Endothelial cell of umbilical vein (primary cell): Measurements from ENCODE around the gene SGK1.

Experiments
- EZH2 ChIP-seq: IDR thresholded peaks from 2 replicates; pipeline ENCODE4 v1.6.1; 2012; ENCODE audit warnings: borderline replicate concordance, low read depth, mild to moderate bottlenecking, moderate library complexity, low read length, inconsistent platforms; ENCODE audit not compliant: severe bottlenecking
- GATA2 ChIP-seq: IDR thresholded peaks from 2 replicates; pipeline ENCODE4 v1.7.0; 2011; ENCODE audit warnings: low read depth, mild to moderate bottlenecking, moderate library complexity, mixed read lengths, low read length; ENCODE audit not compliant: insufficient read length, insufficient read depth
- MYC ChIP-seq: IDR thresholded peaks from one replicate; pipeline ENCODE4 v1.6.1; 2011; ENCODE audit warnings: mild to moderate bottlenecking, low read depth, low read length
- POLR2A ChIP-seq: IDR thresholded peaks from 2 replicates; pipeline ENCODE4 v1.6.1; 2012; ENCODE audit warnings: low read depth, mild to moderate bottlenecking, control low read depth, low read length
- POLR2AphosphoS5 ChIP-seq: IDR thresholded peaks from 2 replicates; pipeline ENCODE4 v1.6.1; 2012; ENCODE audit warnings: low read depth, mild to moderate bottlenecking, control low read depth, low read length, moderate library complexity; ENCODE audit not compliant: insufficient read depth
- TF ChIP-seq, protein P1 (sequence below), 2 donors: IDR thresholded peaks; 1 replicate in 1 of 2; 2 replicates in 1 of 2; pipeline ENCODE4 v1.5.1; 2011; ENCODE audit warnings: low read length in 2 of 2, mild to moderate bottlenecking in 2 of 2, moderate library complexity in 2 of 2, control low read depth in 1 of 2, inconsistent platforms in 1 of 2, low read depth in 1 of 2; ENCODE audit not compliant: insufficient read depth in 1 of 2; ENCODE audit errors: extremely low read depth in 1 of 2
- TF ChIP-seq, protein P2 (sequence below): IDR thresholded peaks from 2 replicates; pipeline ENCODE4 v1.6.1; 2011; ENCODE audit not compliant: insufficient read depth, insufficient read length

DNA sequence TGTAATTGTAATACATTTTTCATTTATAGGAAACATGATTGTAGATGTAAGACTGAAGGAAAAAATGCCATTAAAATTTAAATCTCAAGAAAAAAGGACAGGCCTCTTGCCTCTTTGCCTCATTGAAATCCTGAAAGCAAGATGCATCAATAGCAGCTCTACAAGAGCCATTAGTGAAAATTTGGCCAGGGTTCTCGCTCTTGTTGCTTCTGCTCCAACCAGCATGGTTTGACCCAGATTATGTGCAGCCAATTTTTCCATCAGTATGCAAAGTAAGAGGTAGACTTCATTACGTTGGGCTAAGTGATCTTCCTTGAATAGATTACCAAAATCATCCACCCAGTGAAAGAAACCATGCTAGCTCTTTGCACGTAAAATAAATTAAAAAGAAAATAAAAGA lies 106.6 kb downstream of the SGK1 start:
- no peak for TF ChIP-seq POLR2AphosphoS5
- TF ChIP-seq, protein P1, sequence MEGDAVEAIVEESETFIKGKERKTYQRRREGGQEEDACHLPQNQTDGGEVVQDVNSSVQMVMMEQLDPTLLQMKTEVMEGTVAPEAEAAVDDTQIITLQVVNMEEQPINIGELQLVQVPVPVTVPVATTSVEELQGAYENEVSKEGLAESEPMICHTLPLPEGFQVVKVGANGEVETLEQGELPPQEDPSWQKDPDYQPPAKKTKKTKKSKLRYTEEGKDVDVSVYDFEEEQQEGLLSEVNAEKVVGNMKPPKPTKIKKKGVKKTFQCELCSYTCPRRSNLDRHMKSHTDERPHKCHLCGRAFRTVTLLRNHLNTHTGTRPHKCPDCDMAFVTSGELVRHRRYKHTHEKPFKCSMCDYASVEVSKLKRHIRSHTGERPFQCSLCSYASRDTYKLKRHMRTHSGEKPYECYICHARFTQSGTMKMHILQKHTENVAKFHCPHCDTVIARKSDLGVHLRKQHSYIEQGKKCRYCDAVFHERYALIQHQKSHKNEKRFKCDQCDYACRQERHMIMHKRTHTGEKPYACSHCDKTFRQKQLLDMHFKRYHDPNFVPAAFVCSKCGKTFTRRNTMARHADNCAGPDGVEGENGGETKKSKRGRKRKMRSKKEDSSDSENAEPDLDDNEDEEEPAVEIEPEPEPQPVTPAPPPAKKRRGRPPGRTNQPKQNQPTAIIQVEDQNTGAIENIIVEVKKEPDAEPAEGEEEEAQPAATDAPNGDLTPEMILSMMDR (IDR thresholded peaks at IDR 0.05; ENCODE audit: extremely low read depth in 1 of 2, insufficient read depth in 1 of 2, low read depth in 1 of 2, low read length in 2 of 2): no peak
- TF ChIP-seq EZH2: no peak
- TF ChIP-seq POLR2A: no peak
- TF ChIP-seq GATA2: no peak
- TF ChIP-seq, protein P2, sequence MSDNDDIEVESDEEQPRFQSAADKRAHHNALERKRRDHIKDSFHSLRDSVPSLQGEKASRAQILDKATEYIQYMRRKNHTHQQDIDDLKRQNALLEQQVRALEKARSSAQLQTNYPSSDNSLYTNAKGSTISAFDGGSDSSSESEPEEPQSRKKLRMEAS: no peak
- no peak for TF ChIP-seq MYC
